Large intestine (tissue), 3 donors: ENCODE data around the gene RSPH10B. TPM values are rescaled to one million over a fixed set of nuclear protein-coding genes. Genes with fewer than 3 reads are reported as not detected.
"Not testable (repeated sequence)": the region's sequence is repeated elsewhere in the genome, so short reads cannot be mapped to it uniquely, and the experiment has no call there.

ENCODE experiments used
- DNase-seq, 2 donors: peaks; one replicate each; pipeline versions ENCODE4 v3.0.0 to v3.0.0-alpha.2; 2013
- H3K27ac ChIP-seq: one replicate; pipeline ENCODE4 v1.5.1; 2013; ENCODE audit warnings: low read length
- H3K27me3 ChIP-seq: 2 replicates; pipeline ENCODE4 v1.6.1; 2013; ENCODE audit warnings: low read length; ENCODE audit not compliant: control insufficient read depth, insufficient read depth
- H3K36me3 ChIP-seq: 2 replicates; pipeline ENCODE4 v1.6.1; 2013; ENCODE audit warnings: low read length; ENCODE audit not compliant: control insufficient read depth, insufficient read depth
- H3K4me1 ChIP-seq: one replicate; pipeline ENCODE4 v1.6.1; 2013; ENCODE audit warnings: low read length; ENCODE audit not compliant: control insufficient read depth, insufficient read depth
- H3K4me3 ChIP-seq: one replicate; pipeline ENCODE4 v1.5.1; 2013; ENCODE audit warnings: low read length
- H3K9me3 ChIP-seq: one replicate; pipeline ENCODE4 v1.6.1; 2013; ENCODE audit warnings: mild to moderate bottlenecking, low read depth, low read length, moderate library complexity; ENCODE audit not compliant: control insufficient read depth
- WGBS: methylation state at CpG from one replicate; pipeline ENCODE4 v1.1.5; 2013; ENCODE audit warnings: low lambda C conversion rate; ENCODE audit not compliant: insufficient coverage; 5-methylcytosine and 5-hydroxymethylcytosine counted together
- polyA plus RNA-seq: library from polyadenylated mRNA; unstranded; fragments of 120-200 nt; gene quantifications from one replicate; pipeline ENCODE4 v1.2.1, GENCODE V29; 2013

The RSPH10B gene
- polyA plus RNA-seq, 1 donor, result 0.52 TPM

DNA sequence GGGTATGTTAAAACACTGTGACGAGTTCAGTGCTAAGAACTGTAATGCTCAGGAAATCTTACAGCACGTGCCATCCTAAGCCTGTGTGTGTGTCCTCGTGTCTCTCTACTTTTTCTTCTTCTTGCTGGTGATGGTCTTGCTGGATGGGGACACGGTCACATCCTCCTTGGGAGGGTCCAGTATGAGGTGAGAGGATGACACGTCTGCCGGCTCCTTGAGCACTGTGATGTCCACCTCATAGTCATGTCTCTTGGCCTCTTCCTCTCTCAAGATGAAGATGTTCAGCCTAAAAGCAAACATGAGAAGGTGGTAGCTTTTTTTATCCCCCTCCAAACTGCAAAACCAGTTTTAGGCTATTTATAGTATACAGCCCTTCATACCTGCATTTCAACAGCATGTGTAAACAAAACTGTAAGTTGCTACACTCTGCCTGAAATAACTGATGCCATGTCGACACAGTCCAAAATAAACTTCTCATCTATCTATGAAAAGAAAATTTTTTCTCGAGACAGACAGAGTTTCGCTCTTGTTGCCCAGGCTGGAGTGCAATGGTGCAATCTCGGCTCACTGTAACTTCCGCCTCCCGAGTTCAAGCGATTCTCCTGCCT lies 44.1 kb downstream of the RSPH10B start:
- not testable (repeated sequence) for H3K4me3 ChIP-seq, H3K27me3 ChIP-seq, DNase-seq, H3K9me3 ChIP-seq, H3K36me3 ChIP-seq, H3K4me1 ChIP-seq, H3K27ac ChIP-seq
- WGBS, result no CpG with 5 or more reads among the region's 13 CpGs

GRCh38 chr7:5924630-5925029 lies 45.9 kb downstream of the RSPH10B start:
- H3K9me3 ChIP-seq, H3K27me3 ChIP-seq, DNase-seq, H3K4me1 ChIP-seq, H3K36me3 ChIP-seq, H3K27ac ChIP-seq, H3K4me3 ChIP-seq: not testable (repeated sequence)
- WGBS, result no CpG with 5 or more reads among the region's 12 CpGs

GRCh38 chr7:5924180-5924579 lies 46.3 kb downstream of the RSPH10B start:
- WGBS, result no CpG with 5 or more reads among the region's 2 CpGs
- not testable (repeated sequence) for H3K9me3 ChIP-seq, H3K4me1 ChIP-seq, H3K36me3 ChIP-seq, H3K4me3 ChIP-seq, H3K27ac ChIP-seq, DNase-seq, H3K27me3 ChIP-seq

- not testable (repeated sequence) for H3K4me1 ChIP-seq, H3K27me3 ChIP-seq, H3K4me3 ChIP-seq, H3K36me3 ChIP-seq, H3K9me3 ChIP-seq, DNase-seq, H3K27ac ChIP-seq
- WGBS, result no CpG with 5 or more reads among the region's 6 CpGs
Measured at GRCh38 chr7:5916529-5916928, 54.0 kb downstream of the RSPH10B start.

- H3K4me3 ChIP-seq, H3K27me3 ChIP-seq, H3K27ac ChIP-seq, H3K9me3 ChIP-seq, H3K4me1 ChIP-seq, H3K36me3 ChIP-seq, DNase-seq: not testable (repeated sequence)
- WGBS, result 86% methylated on average over 3 of the region's 6 CpGs
Measured at GRCh38 chr7:5908835-5909234, 61.7 kb downstream of the RSPH10B start.

DNA sequence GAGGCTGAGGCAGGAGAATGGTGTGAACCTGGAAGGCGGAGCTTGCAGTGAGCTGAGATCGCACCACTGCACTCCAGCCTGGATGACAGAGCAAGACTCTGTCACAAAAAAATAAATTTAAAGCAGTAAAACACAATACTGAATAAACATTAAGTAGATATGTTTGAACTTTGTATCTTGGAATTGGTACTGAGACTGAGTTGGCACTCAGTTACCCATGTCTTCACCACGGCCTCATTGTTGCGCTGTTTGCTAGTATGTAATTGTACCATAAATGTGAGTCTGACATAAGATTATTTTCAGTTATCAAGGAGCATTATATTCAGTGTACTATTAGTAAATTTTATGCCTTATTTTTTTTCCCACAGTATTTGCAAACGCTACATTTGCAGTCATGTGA lies 65.8 kb downstream of the RSPH10B start:
- not testable (repeated sequence) for H3K36me3 ChIP-seq, H3K27me3 ChIP-seq, H3K27ac ChIP-seq, H3K9me3 ChIP-seq, H3K4me1 ChIP-seq, H3K4me3 ChIP-seq
- WGBS, result 92% methylated on average over 2 of the region's 5 CpGs
- peak in 1 of 2 donors; percentile 5 for DNase-seq

- not testable (repeated sequence) for DNase-seq, H3K4me3 ChIP-seq, H3K36me3 ChIP-seq, H3K9me3 ChIP-seq, H3K27me3 ChIP-seq, H3K4me1 ChIP-seq, H3K27ac ChIP-seq
- WGBS, result no CpG with 5 or more reads among the region's 6 CpGs
Measured at GRCh38 chr7:5903002-5903401, 67.5 kb downstream of the RSPH10B start.

DNA sequence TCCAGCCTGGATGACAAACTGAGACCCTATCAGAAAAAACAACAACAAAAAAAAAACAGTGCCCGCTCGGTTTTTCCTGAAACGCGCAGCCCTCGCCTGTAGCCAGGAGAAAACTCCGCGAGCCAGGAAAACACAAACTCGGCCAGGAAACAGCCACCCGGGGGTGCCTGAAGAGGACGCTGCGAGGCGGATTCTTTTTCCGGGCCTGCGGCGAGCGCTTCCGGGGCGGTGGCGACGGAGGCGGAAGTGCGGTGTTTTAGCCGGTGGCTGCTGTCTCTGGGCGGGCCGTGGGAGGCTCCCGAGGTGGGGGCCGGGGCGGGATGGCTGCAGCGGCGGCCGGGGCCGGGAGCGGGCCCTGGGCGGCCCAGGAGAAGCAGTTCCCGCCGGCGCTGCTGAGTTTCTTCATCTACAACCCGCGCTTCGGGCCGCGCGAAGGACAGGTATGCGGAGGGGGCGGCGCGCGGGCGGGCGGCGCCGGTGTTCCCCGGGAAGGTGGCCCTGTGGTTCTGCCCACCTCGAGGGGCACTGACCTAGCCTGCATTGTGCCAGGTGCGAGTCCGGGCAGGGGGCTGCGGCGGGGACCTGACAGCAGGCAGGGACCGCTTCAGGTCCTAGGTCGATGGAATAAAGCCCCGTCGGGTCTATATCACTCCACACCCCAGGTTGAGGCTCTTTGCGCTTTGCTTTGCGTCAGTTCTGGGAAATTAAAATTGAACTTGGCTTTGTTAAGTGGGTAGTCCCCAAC lies 71.8 kb downstream of the RSPH10B start, which contains the start of gene CCZ1:
TSS of gene CCZ1 (plus strand) at position 254 of the 745 bp plus-strand sequence. CDS start at position 321, 67 bp downstream.
- no CpG with 5 or more reads among the region's 64 CpGs for WGBS
- not testable (repeated sequence) for H3K4me1 ChIP-seq, H3K36me3 ChIP-seq, H3K9me3 ChIP-seq, H3K27me3 ChIP-seq
- H3K27ac ChIP-seq, result peak within 1 kb of the TSS; percentile 21
- peak within 1 kb of the TSS; percentile 41 for H3K4me3 ChIP-seq
- peak; percentile 12 to 75 for DNase-seq

GRCh38 chr7:5897369-5897919 lies 73.0 kb downstream of the RSPH10B start:
- not testable (repeated sequence) for H3K27me3 ChIP-seq, H3K36me3 ChIP-seq, H3K27ac ChIP-seq, H3K9me3 ChIP-seq, H3K4me3 ChIP-seq, H3K4me1 ChIP-seq, DNase-seq
- WGBS, result 100% methylated on average over 1 of the region's 13 CpGs

- Histone ChIP-seq H3K4me3 (no peak overlapping the region), H3K27ac (no peak overlapping the region), H3K27me3 (no peaks in the 10 kb centered on the region), H3K9me3 (no peaks in the 10 kb centered on the region), H3K4me1 (no peaks in the 10 kb centered on the region), H3K36me3 (no peaks in the 10 kb centered on the region)
- 100% methylated on average over 2 of the region's 9 CpGs for WGBS
- DNase-seq, result no peak
Measured at GRCh38 chr7:5892498-5892897, 78.0 kb downstream of the RSPH10B start.
